Activated CD8-positive, alpha-beta memory T cell treated with anti-CD3 and anti-CD28 coated beads for 1 hour (primary cell): ENCODE results near the gene RAE1.
"Not testable (repeated sequence)": the region's sequence is repeated elsewhere in the genome, so short reads cannot be mapped to it uniquely, and the experiment has no call there.

Experiments
- DNase-seq, 2 donors: peaks; one replicate each; pipeline ENCODE4 v3.0.0-alpha.2; 2020; ENCODE audit warnings: low read depth in 1 of 2; ENCODE audit errors: extremely low read depth in 1 of 2

RAE1 gene

GRCh38 chr20:57412347-57413029 lies 61.4 kb downstream of the RAE1 start:
- DNase-seq = no peak

DNA sequence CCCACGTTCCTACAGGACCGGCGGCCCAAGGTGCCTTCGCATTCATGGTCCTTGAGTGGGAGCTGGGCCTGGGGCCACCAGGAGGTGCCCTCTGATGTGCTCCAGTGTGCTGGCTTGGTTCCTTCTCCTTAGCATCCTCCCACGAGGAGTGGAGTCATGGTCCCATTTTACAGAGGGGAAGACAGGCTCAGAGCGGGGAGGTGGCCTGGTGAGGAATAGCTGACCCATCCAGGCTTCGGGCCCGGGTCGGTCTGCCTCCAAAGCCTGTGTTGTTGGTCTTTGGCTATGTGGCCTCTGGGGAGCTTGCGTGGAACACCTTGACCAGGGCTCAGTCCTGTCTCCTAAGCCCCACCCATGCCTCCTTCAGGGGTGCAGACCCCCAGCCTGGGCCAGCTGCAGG lies 62.9 kb downstream of the RAE1 start:
- no peak for DNase-seq

DNA sequence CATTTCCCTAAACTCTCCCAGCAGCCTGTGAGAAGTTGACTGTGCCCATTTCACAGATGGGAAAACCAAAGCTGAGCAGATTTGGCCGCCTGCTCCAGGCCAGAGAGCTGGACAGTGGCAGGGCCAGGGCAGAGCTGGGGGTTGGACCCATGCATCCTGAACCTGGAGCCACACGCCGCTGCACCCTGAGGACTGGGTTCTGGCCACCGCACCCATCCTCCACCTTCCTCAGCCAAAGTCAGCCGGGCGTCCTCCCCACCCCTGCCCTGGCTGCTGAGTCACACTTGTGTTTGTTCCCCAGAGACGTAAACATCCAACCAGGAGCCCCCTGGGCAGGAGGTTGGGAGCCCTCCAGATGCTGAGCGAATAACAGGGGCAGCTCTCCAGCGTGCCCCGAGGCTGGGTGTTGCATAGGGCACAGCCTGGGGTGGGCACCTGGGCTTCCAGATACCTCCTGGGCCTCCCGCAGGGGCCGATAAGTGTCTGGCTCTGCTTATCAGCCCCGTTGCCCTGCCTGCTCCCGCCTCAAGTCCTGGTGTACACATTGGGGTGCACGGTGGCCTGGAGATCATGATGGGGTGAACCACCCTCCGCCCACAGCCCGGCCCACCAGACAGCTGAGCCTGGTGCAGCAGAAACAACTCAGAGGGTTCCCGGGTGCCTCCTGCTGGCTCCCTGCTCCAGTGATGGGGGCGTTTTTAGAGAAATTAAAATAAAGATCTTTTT lies 64.0 kb downstream of the RAE1 start:
- DNase-seq = no peak

- no peak for DNase-seq
These were observed 64.7 kb downstream of the RAE1 start for GRCh38 chr20:57415771-57416170.

- DNase-seq = no peak
These were observed 65.4 kb downstream of the RAE1 start for GRCh38 chr20:57416296-57417022.

- no peak for DNase-seq
These were observed 66.1 kb downstream of the RAE1 start for GRCh38 chr20:57417051-57417689.

GRCh38 chr20:57417830-57418780 lies 67.0 kb downstream of the RAE1 start:
- DNase-seq = no peak

DNA sequence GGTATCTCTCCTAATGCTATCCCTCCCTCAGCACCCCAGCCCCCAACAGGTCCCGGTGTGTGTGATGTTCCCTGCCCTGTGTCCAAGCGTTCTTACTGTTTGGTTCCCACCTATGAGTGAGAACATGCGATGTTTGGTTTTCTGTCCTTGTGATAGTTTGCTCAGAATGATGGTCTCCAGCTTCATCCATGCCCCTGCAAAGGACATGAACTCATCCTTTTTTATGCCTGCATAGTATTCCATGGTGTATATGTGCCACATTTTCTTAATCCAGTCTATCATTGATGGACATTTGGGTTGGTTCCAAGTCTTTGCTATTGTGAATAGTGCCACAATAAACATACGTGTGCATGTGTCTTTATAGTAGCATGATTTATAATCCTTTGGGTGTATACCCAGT lies 68.4 kb downstream of the RAE1 start:
- not testable (repeated sequence) for DNase-seq

DNA sequence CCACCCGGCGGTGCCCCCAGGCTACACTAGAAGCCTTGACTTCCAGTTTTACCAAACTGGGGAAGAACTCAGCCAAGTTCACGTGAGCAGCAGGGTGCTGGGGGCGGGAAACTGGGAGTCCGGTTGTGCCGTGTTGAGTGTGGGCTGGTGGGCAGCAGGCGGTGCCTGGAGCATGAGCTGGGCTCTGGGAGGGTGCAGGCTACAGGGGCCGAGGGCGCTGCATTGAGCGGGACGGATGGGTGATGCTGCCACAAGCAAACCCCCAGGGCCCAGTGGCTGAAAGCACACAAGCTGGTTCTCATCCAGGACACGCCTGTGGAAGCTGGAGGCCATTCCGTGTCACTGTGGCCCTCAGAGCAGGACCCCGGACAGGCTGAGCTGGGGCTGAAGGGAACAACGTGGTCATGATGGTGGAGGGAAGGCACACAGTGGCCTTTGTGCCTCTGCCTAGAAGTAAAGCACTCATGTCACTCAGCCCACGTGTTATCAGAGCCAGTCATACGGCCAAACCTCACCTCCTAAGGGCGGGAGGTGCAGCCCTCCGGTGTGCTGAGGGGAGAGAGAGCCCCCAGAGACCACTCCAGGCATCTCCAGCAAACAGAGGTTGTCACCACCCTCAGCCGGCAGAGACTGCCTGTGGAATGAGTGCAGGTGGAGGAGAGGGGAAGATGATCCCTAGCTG lies 69.7 kb downstream of the RAE1 start:
- no peak for DNase-seq

DNA sequence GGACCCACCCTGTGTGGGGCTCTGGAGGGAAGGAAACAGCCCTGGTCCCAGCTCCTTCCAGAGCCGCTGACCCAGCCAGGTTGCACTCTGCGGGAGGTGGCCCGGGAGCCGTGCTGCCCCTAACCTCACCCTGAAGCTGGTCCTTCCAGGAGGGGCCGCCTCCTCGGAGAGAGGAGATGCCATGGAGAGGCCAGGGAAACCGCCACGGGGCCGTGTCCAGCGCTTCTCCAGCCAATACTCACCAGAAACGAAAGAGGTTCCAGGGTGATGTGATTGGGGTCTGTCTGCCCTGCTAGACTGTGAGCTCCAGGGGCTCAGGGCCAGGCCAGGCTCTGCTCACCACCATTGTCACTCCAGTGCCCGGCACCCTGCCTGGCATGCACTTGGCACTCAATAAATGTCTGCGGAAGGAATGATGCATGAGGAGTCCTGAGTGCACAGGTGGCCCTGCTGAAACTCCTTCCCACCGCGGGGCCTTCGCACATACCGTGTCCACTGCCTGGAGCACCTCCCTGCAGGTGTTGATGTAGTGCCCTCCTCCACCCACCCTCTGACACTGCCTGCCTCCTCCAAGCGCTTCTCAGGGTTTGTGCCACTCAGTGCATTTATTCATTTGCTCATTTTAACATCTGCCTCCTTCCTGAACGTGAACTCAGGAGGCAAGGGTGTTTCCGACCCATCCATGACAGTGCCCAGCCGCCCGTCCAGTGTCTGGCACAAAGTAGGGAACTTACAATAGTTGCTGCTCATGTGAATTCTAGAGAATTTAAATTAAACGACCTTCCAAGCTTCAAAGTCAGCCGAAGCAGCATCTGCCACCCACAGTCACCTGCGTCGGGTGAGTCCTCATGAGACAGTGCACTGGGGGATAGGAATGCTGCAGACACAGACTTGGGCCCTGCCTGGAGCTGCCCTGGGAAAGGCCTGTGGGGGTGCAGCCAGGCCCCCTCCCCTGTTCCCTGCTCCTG lies 70.5 kb downstream of the RAE1 start:
- DNase-seq = no peak

DNA sequence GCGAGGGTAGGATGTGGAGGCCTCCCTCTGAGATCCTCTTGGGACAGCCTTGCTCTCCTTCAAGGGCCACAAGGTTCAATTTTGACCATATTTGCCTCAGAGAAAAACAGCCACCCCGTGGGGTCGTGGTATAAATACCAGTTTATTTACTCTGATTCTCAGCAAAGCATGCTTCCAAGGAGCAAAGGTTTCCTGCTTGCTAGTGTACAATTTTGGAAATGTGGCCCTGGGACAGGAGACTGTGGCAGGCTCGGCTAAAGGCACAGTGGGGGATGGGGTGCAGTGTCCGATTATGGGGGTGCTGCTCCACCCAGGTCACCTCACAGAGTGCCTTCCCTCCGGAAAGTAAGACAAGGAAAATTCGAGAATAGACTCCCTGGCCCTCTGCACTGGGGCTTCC lies 71.2 kb downstream of the RAE1 start:
- no peak for DNase-seq

GRCh38 chr20:57425150-57426013 lies 74.3 kb downstream of the RAE1 start:
- no peak for DNase-seq

- DNase-seq = no peak
These were observed 75.2 kb downstream of the RAE1 start for GRCh38 chr20:57426271-57426689.

DNA sequence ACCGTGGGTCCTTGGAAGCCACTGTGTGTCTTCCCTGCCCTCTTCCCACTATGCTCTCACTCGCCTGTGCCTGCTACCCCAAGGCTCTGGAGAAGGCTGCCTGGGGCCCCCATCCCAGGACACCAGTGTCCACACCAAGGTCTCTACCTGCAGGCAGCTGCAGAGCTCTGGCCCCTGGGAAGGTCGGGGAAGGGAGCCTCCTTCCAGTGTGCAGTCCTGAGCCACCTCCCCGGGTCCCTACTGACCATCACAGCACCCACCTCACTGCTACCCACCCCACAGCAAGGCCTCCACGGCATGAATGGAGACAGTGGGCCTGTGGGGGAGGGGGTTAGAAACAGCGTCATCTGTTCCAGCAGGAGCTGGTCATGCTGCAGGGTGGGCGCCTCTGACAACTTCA lies 75.8 kb downstream of the RAE1 start:
- DNase-seq = no peak

DNA sequence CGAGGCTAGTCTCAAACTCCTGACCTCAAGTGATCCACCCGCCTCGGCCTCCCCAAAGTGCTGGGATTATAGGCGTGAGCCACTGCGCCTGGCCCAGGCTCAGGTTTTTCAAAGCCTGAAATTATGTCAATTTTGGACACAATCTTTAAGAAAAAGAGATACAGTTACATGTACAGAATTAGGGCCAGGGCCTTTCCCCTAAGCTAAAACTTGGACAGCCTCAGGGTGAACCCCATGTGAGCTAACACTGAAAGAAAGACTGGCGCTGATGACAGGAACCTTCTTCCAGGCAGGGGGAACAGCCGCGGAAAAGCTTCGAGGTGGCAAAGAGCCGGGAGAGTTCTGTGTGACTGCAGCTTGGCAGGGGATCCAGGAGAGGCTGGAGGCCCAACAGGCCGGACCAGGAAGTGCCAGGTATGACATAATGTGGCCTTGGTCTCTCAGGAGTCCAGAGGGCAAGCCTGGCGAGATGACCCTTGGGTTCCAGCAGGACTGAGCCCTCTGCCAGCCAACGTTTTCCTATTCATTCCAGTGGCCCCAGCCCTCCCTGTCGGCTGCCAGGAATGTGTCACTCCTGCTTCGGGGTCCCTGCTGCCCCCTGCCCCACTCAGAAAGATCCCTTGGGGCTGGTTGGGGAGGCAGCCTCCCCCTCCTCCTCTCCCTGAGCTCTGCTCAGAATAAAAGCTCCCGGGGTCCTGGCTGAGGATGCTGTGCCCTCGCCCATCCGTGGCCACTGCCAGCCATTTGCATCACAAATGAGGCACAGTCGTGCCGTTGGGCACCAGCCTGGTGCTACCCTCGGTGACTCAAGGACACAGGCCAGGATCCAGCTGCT lies 77.5 kb downstream of the RAE1 start:
- no peak for DNase-seq
